ENCODE results near the gene TMEM145.

TMEM145 gene

GRCh38 chr19:42286349-42287016 is 26.6 kb upstream of the TMEM145 start:
- Histone ChIP-seq H3K27me3 (replicated peaks) (no peaks in the 10 kb centered on the region), H3K4me3 (ENCODE audit: low read depth, low read length) (peak overlapping the region; percentile 5), H3K27ac (no peak overlapping the region), H3K36me3 (replicated peaks) (peaks cover 46% of the 10 kb centered on the region)
- in situ Hi-C loops (cut with HindIII; ENCODE audit: low pct_ligation_motif_present, low sequenced_read_pairs), result no loop called here
- no peak for DNase-seq
- no peak for TF ChIP-seq CTCF (IDR thresholded peaks at IDR 0.05; ENCODE audit: low read depth, low read length, missing control alignments)

DNA sequence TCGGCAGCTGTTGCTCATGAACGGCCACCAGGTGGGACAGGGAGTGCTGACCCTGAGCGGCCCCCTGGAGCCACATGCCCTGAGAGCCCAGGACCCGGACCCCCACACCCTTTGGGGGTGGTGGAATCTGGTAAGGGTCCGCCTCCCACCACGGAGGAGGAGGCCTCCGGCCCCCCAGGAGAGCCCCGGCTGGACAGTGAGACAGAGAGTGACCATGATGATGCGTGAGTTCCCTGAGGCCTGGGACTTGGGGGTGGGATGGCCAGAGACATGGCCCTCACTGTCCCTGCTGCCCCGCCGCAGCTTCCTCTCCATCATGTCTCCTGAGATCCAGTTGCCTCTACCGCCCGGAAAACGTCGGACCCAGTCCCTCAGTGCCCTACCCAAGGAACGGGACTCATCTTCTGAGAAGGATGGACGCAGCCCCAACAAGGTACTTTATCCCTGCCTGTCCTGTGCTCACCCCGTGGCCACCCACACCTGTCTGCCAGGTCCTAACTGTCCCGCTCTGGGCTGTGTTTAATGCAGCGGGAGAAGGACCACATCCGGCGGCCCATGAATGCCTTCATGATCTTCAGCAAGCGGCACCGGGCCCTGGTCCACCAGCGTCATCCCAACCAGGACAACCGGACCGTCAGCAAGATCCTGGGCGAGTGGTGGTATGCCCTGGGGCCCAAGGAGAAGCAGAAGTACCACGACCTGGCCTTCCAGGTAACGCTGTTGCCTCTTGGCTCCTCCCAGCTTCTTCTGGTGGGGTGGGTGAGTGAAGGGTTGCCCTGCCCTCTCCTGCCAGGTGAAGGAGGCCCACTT is 25.9 kb upstream of the TMEM145 start:
- TF ChIP-seq CTCF (IDR thresholded peaks at IDR 0.05; ENCODE audit: low read depth, low read length, missing control alignments), result no peak
- Histone ChIP-seq H3K4me3 (ENCODE audit: low read depth, low read length) (no peak overlapping the region), H3K36me3 (replicated peaks) (peaks cover 53% of the 10 kb centered on the region), H3K27ac (no peak overlapping the region), H3K27me3 (replicated peaks) (no peaks in the 10 kb centered on the region)
- no peak for DNase-seq
- in situ Hi-C loops (cut with HindIII; ENCODE audit: low pct_ligation_motif_present, low sequenced_read_pairs), result no loop called here

DNA sequence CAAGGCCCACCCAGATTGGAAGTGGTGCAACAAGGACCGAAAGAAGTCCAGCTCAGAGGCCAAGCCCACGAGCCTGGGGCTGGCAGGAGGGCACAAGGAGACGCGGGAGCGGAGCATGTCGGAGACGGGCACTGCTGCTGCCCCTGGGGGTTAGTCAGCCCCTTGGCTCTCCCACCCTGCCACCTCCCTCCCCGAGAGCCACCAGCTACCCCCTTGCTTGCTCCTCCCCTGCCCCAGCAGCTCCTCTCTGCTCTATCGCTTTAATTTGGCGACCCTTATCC is 25.3 kb upstream of the TMEM145 start:
- no peak for TF ChIP-seq CTCF (IDR thresholded peaks at IDR 0.05; ENCODE audit: low read depth, low read length, missing control alignments)
- Histone ChIP-seq H3K36me3 (replicated peaks) (peaks cover 57% of the 10 kb centered on the region), H3K27me3 (replicated peaks) (no peaks in the 10 kb centered on the region), H3K27ac (no peak overlapping the region), H3K4me3 (ENCODE audit: low read depth, low read length) (no peak overlapping the region)
- in situ Hi-C loops (cut with HindIII; ENCODE audit: low pct_ligation_motif_present, low sequenced_read_pairs), result no loop called here
- DNase-seq, result no peak

- no peaks in the 10 kb centered on the region for H3K27me3 ChIP-seq (replicated peaks)
- in situ Hi-C loops (cut with HindIII; ENCODE audit: low pct_ligation_motif_present, low sequenced_read_pairs), result no loop called here
- peaks cover 63% of the 10 kb centered on the region for H3K36me3 ChIP-seq (replicated peaks)
- no peak overlapping the region for H3K4me3 ChIP-seq (ENCODE audit: low read depth, low read length)
- H3K27ac ChIP-seq, result no peak overlapping the region
- TF ChIP-seq CTCF (IDR thresholded peaks at IDR 0.05; ENCODE audit: low read depth, low read length, missing control alignments), result no peak
- DNase-seq, result no peak
Measured at GRCh38 chr19:42288387-42288786, 24.7 kb upstream of the TMEM145 start.

- peak; percentile 7 for TF ChIP-seq CTCF (IDR thresholded peaks at IDR 0.05; ENCODE audit: low read depth, low read length, missing control alignments)
- Histone ChIP-seq H3K36me3 (replicated peaks) (peaks cover 68% of the 10 kb centered on the region), H3K27me3 (replicated peaks) (no peaks in the 10 kb centered on the region), H3K4me3 (ENCODE audit: low read depth, low read length) (no peak overlapping the region), H3K27ac (no peak overlapping the region)
- in situ Hi-C loops (cut with HindIII; ENCODE audit: low pct_ligation_motif_present, low sequenced_read_pairs), result no loop called here
- no peak for DNase-seq
Measured at GRCh38 chr19:42288881-42289555, 24.1 kb upstream of the TMEM145 start.
